Cardiac fibroblast (primary cell): Measurements from ENCODE around the gene SCN9A.

Experiments
- DNase-seq, 2 donors: peaks; one replicate each; pipeline versions ENCODE4 v3.0.0 to v3.0.0-alpha.2; 2010; ENCODE audit warnings: low read depth in 2 of 2
- H3K4me3 ChIP-seq, 2 donors: replicated peaks in 1 of 2; 1 replicate in 1 of 2; 2 replicates in 1 of 2; pipeline ENCODE4 v1.5.1; 2011; ENCODE audit warnings: low read depth in 2 of 2, low read length in 2 of 2, mild to moderate bottlenecking in 2 of 2, moderate library complexity in 1 of 2
- CTCF ChIP-seq: IDR thresholded peaks from one replicate; pipeline ENCODE4 v1.5.1; 2011; ENCODE audit warnings: low read depth, mild to moderate bottlenecking, low read length, inconsistent platforms

SCN9A gene

GRCh38 chr2:166376488-166376828 is 714 bp upstream of the SCN9A start:
- no peak for DNase-seq
- peak overlapping the region; percentile 72 for H3K4me3 ChIP-seq
- no peak for TF ChIP-seq CTCF

- DNase-seq, result peak; percentile 15 to 16
- H3K4me3 ChIP-seq, result peak overlapping the region; percentile 72
- no peak for TF ChIP-seq CTCF
Observed at GRCh38 chr2:166375195-166375735, 479 bp downstream of the SCN9A start.

DNA sequence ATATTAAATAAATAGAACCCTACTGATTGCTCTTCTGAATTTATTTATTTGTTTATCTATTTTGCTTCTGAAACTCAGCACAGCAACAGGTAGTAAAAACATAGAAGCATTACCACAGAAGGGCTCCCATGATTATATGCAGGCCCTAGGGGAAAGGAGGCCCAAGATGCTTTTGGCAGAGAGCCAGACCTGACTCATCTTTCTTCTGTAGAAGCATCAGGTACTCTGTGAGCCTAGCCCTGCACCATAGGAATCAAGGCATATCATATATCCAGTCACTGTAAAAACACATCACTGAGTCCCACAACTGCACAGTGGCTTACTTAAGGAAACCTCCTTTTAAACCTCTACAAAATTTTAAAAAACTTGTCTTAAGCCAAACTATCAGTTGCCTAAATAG is 1.8 kb downstream of the SCN9A start:
- no peak overlapping the region for H3K4me3 ChIP-seq

GRCh38 chr2:166373539-166373938 is 2.2 kb downstream of the SCN9A start:
- TF ChIP-seq CTCF, result no peak

More for the DNA sequence above, 1.8 kb downstream of the SCN9A start:
- DNase-seq, result peak; percentile 34 to 89
- no peak for TF ChIP-seq CTCF

GRCh38 chr2:166373105-166373504 is 2.6 kb downstream of the SCN9A start:
- no peak overlapping the region for H3K4me3 ChIP-seq
- no peak for TF ChIP-seq CTCF
- no peak for DNase-seq

More at GRCh38 chr2:166373539-166373938, 2.2 kb downstream of the SCN9A start:
- no peak overlapping the region for H3K4me3 ChIP-seq
- no peak for DNase-seq

- no peak overlapping the region for H3K4me3 ChIP-seq
- DNase-seq, result peak in 1 of 2 donors; percentile 22
- no peak for TF ChIP-seq CTCF
Observed at GRCh38 chr2:166372046-166372445, 3.7 kb downstream of the SCN9A start.

GRCh38 chr2:166365803-166366420 is 9.8 kb downstream of the SCN9A start:
- no peak for TF ChIP-seq CTCF
- no peak overlapping the region for H3K4me3 ChIP-seq
- peak in 1 of 2 donors; percentile 54 for DNase-seq
